ENCODE data around the gene CD82.

CD82 gene

DNA sequence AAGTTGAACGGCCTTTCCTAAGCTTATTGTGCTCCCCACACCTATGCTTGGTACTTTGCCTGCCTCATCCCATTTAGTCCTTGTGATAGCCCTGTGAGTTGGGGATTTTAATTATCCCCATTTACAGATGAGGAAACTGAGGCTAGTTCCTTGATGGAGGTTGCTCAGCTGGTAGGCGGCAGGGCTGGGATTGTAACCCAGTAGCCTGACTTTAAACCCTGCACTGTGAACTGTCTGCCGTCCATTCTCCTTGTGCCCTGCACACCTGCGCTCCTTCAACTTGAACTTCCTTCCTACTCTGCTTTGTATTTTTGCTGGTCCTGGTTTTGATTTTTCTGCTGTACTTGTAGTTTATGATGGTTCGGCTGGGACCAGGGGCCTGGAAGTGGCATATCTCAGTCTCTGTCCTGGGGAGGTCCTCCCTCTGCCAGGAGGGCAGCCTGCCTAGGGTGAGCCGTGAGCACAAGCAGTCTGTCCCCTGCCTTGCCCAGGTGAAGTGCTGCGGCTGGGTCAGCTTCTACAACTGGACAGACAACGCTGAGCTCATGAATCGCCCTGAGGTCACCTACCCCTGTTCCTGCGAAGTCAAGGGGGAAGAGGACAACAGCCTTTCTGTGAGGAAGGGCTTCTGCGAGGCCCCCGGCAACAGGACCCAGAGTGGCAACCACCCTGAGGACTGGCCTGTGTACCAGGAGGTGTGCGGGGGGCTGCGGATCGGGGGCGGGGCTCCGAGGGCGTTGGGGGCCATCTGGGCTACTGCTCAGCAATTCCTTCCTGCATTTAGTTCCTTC lies 52.4 kb downstream of the CD82 start:
- DNase-seq (ENCODE audit: low read depth), result no peak

DNA sequence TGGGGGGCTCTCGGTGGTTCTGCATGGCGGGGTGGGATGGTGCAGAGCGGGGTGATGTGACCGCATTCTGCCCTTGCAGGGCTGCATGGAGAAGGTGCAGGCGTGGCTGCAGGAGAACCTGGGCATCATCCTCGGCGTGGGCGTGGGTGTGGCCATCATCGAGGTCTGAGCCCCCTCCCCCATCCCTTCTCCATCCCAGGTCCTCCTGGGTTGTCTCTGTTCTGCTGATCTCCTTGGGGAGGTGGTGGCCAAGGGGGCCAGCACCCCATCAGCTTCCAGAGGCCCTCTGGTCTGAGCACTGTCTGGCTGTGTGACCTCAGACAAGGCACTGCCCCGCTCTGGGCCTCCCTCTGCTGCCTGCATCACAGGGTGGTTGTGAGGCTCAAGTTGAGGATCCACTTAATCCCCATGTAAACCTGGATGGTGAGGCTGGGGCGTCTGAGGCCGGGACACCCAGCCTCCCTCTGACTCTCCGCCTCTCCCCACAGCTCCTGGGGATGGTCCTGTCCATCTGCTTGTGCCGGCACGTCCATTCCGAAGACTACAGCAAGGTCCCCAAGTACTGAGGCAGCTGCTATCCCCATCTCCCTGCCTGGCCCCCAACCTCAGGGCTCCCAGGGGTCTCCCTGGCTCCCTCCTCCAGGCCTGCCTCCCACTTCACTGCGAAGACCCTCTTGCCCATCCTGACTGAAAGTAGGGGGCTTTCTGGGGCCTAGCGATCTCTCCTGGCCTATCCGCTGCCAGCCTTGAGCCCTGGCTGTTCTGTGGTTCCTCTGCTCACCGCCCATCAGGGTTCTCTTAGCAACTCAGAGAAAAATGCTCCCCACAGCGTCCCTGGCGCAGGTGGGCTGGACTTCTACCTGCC lies 53.3 kb downstream of the CD82 start:
- no peak for DNase-seq (ENCODE audit: low read depth)

DNA sequence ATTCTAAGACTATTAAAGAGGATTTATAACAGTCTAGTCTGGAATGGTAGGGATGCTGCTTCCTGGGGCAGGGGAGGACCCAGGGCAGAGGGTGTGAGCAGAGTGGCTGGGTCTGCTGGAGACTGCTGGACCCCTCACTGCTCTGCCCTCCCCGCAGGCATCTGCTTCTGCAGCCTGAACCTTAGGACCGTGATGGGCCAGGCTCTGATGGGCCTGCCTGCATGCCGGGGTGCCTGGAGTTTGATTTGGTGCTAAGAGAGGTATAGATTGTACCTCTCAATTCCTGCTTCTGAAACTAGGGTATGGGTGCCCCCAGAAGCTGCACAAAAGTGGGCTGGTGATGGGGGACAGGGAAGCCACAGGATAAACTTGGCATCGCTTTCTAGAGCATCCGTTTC lies 54.9 kb downstream of the CD82 start:
- no peak for DNase-seq (ENCODE audit: low read depth)

DNA sequence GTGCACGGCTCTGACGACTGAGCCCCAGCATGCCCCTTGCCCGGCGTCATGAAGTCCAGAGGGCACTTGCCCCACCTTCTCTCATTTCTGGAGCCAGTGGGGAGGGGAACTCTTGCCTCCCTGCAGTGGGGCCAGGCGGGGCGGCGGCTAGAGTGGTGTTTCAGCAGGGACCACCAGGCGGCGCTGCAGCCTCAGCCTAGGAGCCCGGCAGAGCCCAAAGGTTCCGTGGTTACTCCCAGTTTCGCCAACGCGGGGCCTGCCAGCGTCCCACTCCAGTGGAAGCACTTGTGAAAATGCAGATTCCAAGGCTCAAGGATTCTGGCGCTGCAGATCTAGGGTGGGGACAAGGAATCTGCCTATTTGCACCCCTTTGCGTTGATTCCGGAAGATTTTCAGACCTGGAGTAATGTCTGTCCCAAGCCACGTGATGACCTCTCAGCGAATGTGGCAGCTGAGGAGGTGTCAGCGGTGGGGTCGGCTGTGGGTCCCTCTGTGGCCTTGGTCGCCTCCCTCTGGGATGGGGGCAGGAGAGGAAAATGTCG lies 55.7 kb downstream of the CD82 start:
- DNase-seq (ENCODE audit: low read depth), result peak; percentile 35

DNA sequence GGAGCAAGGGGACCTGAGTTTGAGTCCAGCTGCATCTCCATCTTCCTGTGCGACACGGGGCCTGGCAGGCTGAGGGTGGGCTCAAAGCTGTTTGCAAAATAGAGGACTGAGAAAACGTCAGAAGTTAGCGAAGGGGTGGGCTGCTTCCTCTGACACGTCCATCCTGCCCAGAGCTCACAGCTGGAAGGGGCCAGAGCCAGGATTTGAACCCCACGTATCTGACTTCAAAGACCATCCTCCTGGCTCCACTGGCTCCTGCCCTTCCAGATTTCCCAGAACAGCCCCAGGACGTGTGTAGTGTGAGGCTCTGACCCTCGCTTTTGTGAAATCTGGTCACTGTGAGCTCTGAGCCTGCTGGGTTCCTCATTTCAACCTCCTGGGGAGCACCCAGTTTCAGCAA lies 56.3 kb downstream of the CD82 start:
- no peak for DNase-seq (ENCODE audit: low read depth)

DNA sequence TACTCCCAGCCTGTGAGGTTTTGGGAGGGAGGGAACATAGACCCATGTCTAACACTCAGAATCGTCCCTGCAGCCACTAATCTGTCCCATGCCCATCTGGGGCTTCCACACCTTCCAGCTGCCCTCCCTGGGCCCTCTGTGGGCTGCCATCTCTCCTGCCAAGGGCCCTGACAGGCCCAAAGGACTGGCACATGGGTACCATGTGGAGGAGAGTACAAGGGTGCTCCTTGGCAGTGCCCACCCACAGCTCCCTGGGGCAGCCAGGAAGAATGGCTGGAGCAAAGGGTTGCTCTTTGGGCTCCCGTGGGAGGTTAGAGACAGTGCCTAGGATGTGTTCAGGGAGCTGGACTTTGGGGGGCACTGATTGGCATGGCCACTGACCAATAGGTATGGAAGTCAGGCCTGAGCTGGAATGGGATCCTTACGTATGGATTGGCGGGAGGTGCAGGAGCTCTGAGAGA lies 56.8 kb downstream of the CD82 start:
- no peak for DNase-seq (ENCODE audit: low read depth)

DNA sequence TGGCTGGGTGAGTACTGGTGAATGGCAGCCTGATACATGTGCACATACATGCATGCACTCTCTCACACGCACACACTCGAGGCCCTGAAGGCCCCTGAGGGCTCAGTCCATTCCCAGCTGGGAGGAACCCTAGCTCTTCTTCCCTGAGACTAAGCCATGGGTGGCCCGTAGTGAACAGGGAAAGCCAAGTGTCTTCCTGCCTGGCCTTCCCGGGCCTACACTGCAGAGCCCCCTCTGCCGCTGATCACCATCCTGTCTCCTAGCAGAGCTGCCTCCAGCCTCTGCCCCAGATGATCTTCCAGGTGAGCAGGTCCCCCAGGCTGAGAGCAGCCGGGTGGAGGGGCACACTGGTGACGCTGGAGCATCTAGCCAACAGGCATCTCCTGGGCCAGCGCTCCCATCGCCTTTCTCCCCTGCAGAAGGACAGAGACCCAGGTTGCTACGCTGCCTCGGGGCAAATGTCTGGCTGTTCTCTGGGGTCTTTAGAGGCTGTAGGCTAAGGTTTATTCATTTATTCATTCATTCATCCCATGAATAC lies 57.3 kb downstream of the CD82 start:
- no peak for DNase-seq (ENCODE audit: low read depth)

DNA sequence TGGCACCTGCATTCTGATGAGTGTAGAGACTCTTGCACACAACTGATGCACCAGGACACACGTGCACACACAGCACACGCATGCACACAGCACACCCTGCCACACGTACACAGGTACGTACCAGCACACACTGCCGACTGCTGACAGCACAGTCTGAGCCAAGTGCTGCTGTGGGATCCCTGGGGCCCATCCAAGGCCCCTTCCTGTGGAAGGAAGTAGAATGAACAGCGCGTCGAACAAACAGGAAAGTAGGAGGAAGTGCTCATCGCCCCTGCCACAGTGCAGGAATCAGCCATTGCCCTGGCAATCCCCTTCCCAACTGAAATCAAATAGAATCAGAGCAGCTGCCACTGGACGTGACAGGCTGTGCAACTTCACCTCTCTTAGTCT lies 57.9 kb downstream of the CD82 start:
- DNase-seq (ENCODE audit: low read depth), result no peak

DNA sequence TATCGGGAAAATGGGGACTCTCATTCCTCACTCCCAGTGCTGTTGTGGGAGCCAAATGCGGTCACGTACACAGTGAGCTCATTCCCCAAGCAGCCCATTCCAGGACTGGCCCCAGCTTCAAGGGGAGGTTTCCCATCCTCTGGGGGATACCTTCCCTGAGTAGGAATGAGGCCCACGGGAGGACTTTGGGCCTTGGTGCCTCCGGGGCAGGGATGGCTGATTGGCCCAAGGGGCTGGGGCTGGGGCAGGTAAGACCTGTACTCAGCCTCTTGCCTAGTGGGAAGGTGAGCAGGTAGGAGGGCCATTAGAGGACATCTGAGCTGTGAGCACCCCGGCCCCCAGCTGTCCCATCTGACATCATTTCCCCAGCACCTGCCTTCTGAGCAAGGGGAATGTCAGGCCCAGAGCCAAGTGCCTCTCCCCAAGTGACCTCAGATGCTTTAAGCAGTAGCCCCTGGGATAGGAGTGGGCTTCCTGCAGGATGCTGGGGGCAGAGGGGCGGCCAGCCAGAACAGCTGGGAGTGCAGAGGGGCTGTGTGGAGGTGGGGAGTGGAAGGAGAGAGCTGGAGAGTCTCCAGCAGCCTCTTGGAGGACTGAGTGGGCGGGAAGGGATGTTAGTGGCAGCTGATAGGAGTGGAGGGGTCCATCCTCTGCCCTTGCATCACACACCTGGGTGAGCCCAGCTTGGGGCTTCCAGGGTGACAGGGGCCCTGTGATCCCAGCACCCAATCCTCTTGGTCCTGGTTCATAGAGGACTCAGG lies 58.4 kb downstream of the CD82 start:
- no peak for DNase-seq (ENCODE audit: low read depth)

DNA sequence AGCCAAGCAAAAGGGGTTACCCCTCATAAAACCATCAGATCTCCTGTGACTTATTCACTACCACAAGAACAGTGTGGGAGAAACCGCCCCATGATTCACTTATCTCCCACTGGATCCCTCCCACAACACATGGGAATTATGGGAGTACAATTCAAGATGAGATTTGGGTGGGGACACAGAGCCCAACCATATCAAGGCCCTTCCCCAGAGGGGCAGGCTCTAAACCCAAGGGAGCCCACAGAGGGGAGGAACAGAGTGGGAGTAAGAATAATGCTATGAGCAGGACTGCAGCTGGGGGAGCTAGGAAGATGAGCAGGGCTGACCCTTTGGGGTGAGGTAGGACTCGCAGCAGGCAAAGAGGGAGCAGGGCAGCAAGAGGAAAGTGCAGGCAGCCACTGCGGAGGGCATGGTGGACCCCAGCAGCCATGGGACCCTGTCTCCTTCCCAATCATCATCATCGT lies 59.3 kb downstream of the CD82 start:
- no peak for DNase-seq (ENCODE audit: low read depth)

DNA sequence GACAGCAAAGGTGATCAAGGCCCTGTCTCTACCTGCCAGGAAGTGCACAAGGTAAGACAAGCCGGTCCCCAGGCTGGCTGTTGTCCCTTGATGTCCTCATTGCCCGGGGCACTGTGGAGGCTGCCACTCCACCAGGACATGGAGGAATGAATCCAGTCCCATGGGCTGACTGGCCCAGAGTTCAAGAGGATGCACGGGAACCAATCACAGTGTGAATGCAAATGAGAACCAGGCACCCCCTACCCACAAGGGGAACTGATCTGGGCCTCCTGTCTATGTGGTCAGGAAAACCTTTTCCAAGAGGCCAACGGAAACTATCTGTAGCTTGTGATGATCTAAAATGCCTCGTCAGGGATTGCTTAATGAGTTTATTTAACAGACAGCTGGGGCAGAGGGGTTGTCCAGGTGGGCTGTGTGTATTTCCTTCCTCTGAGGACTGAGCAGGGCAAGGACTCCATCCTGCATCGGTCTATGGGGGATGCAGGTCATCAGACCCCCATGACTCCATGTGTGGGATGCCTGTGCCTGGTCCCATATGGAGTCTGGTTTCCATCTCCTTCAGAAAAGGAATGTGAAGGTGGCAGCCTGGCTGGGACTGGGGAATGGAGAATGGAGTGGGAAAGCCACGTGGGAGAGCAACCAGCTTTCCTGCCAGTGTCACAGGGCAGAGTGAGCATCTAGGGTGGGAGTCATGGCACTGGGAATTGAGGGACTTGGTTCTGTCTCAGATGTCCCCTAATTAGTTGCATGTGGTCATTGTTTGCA lies 60.5 kb downstream of the CD82 start:
- DNase-seq (ENCODE audit: low read depth), result no peak

DNA sequence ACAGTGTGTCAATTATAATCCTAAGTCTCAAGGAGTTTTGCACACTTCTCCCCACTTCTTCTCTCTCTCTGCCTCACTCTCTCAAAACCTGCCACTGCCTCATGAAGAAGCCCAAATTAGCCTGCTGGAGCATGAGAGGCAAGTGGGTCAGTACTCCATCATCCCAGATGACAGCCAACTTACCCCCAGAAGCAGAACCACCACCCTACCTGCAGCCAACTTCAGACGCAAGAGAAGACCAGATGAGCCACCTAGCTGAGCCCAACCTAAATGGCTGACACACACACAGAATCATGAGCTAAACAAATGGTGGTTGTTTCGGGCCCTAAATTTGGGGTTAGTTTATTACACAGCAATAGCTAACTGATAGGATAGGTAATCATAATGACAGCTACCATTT lies 61.2 kb downstream of the CD82 start:
- DNase-seq (ENCODE audit: low read depth), result no peak

DNA sequence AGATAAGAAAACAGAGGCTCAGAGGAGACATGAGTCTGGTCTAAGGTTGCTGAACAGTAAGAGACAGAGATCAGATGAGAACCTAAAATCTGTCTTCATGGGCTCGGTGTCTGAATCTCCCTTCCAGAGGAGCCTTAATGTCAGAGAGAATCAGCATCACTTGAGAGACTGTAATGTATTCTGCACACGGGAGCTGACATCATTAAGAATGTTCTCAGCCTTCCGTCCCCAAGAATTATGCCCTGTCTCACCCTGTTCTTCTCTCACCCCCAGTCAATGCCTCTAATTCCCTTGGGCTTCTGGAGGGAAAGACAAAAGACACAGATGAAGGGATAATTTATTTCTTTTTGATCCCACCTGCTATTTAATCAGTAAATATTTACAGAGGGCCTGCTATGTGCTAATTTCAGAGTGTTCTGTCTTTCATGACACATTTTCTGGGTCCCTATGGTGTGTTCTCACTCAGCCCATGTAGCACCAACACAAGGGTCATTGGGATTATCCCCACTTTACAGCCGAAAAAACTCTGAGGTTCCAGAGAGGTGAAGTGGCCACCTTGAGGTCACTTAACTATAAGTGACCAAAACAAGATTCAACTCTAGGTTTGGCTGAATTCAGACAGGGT lies 61.8 kb downstream of the CD82 start:
- DNase-seq (ENCODE audit: low read depth), result no peak

DNA sequence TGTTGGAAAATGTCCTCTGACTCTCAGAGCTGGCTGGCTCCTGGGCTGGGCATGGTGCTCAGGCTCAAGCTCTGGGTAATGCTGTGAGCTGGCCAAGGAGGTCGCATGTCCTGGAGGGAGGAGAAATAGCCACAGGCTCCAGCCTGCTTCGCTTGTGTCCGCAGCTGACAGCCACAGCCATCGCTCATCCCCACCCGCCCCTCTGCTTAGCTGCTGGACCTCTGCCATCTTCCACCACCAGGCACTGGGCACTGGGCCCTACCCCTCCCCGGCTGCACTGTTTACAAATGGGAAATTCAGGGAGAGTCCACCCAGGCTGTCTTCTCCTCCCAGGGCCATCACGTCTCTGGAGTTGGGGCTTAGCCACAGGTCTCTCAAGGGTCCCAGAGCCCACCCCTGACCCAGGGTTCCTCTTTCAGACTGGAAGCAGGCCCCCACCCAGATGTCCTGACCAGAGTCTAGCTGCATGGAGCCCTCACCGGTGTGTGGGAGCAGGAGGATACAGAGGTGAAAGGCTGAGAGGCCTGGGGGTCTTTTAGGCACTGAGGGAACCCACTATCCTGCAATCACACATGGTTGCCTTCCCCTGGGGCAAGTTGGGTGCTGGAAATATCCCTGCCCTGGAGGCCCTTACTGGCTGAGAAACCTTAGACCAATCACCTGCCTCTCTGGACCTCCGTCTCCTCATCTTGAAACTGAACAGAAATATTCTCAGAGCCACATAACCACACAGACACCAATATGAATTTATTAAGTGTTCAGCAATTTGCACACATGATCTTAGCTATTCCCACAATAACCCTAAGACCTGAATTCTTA lies 62.7 kb downstream of the CD82 start:
- DNase-seq (ENCODE audit: low read depth), result no peak

DNA sequence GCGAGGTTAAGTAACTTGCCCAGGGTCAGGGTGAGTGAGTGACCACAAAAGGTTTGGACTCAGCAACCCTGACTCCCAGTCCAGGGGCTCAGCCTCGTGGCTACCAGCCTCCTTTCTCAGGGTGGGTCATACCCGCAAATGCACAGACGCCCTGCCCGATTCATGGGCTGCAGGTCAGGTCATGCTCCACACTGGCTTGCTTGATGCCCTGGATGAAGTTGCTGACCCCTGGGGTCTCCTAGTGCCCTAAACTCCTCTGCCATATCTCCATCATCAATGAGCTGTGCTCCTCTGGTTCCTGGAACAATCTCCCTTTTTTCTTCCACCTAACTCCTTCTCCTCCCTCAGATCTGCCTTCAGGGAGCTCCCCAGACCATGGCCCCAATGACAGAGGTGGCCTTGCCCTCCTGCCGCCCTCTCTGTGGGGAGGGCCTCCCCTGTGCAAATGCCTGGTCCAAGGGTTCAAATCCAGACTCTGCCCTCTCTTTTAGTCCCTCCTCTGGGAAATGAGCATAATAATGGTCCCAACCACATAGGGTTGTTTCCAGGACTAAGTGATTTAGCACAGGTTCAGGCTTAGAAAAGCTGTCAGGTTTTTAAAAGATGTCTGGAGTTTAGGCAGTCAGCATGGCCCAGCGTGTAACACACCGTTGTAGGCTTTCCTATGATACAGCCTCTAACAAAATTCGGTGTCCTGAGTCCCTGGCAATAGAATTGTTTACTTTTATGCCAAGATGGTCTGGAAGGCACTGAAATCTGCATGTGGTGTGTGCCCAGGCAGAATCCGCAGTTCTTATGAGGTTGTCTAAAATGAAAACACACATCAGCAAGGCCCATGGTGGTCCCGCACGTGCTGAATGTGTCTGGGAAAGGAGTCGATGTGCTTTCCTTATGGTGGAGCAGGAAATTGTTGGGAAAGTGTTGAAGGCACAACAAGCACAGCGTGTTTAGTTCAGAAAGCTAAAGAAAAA lies 63.6 kb downstream of the CD82 start:
- DNase-seq (ENCODE audit: low read depth), result no peak

DNA sequence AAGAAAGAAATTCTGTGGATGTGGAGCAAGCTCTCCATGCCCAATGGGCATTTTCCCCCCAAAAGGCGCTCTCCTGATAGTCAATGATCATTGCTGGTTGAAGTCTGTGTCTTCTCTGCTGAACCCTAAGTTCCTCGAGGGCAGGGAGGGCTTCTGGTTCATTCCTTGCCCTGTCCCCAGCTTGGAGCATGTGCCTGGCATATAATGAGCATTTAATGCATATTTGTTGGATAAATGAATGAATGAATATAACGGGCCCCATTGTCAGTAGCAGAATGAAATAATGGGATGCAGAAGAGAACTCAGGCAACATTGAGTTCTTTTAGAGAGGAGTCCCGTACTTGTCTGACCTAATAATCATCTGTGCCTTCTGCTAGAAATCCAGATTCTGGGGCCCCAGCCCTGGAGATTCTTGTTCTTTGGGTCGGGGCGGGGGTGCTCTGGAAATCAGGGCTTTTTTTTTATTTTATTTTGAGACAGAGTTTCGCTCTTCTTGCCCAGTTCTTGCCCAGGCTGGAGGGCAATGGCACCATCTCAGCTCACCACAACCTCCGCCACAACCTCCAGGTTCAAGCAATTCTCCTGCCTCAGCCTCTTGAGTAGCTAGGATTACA lies 64.4 kb downstream of the CD82 start:
- no peak for DNase-seq (ENCODE audit: low read depth)

DNA sequence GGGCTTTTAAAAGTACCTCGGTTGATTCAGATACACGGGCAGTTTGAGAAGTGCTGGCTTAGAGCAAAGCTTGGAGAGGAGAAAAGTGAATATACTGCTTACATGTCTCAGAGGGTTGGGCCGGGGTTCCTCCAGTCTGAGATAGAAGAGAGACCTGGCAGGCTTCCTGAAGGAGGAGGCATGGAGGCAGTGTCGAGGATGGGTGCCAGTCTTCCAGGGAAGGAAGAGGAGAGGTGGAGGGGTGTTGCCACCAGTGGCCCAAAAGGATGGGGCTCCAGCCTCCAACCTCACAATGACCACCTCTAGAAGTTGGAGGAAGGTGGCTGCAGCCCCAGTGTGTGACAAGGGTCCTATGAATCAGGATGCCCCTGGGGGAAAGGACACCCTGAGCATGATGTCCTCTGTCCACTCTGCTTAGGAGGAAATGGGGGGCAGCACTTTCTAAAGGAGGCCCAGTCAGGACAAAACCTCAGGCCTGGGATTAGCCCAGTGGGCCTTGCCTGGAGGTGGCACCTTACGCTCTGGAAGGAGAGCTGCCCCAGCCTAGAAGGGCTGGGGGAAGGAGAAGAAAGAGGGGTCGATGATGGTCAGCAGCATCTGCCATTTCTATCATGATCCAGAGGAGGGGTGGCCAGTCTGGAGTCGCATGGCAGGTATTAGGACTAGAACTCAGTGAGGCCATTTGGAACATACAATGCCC lies 65.2 kb downstream of the CD82 start:
- DNase-seq (ENCODE audit: low read depth), result no peak

DNA sequence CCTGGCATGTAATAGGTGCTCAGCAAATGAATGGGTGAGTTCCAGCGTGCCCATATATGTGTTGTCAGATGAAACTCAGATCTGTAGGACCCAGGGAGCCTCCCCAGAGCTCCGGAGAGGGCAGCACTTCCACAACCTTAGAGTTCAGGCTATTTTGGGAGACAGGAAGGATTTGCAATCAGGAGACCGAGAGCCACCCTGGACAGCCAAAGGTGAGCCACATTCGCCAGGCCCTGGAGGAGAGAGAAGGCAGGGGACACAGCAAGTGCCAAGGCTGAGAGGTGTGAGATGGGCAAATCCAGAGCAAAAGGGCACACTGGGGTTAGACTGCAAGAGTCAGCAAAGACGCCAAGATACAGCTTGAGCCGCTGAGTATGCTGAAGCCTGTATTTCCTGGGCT lies 66.4 kb downstream of the CD82 start:
- DNase-seq (ENCODE audit: low read depth), result no peak

Measured in stimulated activated CD8-positive, alpha-beta memory T cell treated with anti-CD3 and anti-CD28 coated beads, Interleukin-15, amount 100 ng/mL, for 1 hour (primary cell).